IPS DF 19.7 (cell line): ENCODE measurements around the gene MAN1B1.

Experiments
- DNase-seq: peaks from one replicate; pipeline ENCODE4 v3.0.0-alpha.2; 2013; ENCODE audit warnings: low read depth, low spot score

The MAN1B1 gene

DNA sequence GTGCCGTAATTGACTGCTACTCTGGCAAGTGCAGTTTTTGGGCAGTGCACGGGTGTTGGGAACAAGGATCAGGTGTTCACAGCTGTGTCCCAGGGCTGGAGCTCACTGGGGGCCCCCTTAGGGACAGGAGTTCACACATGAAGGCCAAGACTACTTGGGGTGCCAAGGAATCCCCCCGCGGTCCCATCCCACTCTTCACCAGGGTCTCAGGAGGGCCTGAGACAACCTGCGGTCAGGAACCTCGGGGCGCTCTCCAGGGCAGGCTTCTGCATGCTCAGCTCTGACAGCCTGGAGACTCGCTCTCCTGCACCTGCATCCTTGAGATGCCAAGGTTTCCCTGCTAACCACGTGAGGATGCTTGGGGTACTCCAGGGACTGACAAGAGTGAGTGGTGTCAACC, 2.3 kb upstream of the MAN1B1 start:
- DNase-seq, result no peak

DNA sequence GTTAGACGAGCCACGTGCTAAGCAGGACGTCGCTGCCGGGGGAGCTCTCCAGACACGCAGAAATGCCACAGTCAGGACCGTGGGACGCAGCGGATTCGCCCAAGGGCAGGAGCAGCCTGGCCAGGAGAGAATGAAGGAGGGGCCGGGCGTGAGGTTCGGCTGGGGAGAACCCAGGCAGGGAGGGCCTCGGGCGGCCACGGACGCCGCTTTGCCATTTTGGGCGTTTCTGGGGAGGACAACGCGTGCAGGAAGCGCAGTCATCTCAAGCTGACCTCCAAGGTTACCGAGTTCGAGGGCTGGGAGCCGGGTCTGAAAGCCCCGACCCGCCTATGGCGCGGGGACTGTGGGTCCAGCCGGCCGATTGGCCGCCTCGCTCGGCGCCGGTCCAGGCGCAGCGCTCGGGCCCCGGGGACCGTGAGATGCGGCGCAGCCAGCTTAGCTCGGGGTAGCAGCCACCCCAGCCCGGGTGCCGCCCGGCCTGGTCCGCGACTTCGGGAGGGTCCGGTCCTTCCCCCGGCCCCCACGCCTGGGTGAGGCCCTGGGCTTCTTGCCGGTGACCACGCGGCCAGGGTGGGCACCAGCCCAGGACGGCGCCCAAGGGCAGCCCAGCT, 760 bp upstream of the MAN1B1 start:
- no peak for DNase-seq

DNA sequence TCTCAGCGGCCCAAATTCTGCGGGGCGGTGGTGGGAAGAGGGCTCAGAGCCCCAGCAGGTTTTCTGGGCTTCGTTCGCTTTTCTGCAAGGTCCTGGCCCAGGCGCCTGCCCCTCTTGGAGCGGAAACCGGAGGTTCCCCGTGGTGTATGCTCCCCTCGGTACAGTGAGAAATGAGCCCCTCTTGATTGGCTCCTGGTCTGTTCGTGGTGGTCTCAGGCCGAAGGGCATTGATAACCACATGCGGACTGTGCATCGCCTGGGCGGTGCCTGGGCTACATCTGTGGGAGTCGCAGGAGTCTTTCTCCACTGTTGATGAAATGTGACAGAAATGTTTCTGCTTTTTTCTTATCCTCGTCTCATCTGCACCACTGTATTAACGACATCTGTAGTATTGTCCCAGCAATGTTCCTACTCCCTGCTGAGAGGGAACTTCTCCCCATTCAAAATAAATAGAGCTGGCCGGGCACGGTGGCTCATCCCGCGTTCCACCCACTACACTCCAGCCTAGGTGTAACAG, 682 bp downstream of the MAN1B1 start:
- DNase-seq, result no peak

DNA sequence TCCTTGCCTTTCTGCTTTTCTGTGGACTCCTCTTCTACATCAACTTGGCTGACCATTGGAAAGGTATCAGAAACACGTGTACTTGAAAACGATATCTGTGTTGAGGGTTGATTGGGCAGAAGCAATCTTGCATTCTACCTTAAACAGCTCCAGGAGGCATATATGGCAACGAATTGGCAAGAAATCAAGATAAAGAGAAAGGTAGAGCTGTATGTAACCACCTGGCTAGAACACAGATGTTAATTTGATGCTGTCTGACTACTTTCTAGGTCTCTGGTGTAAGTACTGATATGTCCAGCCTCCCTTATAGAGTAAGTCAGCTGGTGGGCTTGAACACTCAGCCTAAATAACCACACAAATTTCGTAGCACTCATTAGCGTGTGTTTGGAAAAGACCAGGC, 1.3 kb downstream of the MAN1B1 start:
- DNase-seq, result no peak

DNA sequence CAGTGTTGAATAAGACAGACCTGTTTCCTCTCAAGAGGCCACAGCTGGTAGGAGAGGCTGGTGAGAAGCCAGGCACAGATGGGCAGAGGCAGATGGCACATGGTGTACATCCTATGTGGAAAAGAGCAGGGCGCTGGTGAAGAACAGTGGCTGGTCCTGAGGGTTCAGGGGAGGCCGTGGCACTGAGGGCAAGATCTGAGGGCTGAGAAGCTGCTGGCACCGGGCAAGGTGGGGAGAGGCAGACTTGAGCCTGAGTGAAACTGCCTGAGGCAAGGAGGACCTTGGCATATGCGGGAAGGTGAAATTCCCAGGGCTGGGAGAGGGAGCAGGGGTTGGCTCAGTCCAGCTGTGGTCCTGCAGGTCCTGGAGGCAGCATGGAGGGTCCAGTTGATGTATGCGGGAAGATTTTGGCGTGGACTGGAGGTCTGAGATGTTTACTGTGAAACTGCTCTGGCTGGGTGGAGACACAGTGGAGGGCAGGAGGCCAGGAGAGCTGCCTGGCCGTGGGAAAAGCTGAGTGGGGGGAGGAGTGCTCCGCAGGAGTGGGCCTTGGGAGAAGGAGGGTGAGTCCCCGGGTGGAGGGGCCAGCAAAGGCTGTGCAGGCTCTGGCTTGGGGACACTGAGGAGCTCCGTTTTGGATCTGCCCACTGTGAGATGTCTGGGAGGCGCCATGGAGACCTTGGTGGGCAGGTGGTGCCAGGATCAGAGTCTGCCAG, 2.6 kb downstream of the MAN1B1 start:
- DNase-seq, result no peak

DNA sequence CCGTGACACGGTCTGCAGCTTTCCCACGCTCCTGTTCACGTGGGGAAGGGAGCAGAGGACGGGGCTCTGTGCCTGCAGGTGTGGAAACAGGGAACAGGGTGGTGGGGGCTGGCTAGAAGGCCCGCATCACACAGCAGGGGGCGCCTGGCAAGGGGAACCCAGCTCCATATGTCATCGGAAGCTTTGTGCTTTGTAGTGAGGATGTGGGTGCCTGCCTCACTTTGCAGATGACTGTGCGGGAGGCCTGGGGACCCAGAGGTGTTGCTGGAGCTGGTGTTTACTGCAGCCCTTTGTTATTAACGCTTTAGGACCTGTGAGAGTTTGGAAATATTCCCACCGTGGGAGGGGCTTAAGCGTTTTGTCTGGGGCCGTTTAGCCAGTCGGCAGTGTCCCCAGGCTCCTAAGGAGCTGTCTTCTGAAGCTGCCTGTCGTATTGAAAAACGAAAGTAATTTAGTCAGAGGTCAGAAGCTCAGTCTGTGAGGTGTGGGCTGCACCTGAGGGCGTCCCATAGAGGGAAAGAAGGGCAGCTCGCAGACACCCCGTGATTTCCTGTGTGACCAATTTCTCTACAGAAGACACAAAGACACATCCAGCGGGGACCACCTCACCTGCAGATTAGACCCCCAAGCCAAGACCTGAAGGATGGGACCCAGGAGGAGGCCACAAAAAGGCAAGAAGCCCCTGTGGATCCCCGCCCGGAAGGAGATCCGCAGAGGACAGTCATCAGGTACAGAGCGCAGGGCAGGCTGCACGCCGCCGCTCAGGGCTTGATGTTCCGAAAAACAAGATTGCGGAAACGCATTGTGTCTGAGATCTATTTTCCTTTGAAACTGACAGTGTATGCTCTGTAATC, 9.1 kb downstream of the MAN1B1 start:
- no peak for DNase-seq

DNA sequence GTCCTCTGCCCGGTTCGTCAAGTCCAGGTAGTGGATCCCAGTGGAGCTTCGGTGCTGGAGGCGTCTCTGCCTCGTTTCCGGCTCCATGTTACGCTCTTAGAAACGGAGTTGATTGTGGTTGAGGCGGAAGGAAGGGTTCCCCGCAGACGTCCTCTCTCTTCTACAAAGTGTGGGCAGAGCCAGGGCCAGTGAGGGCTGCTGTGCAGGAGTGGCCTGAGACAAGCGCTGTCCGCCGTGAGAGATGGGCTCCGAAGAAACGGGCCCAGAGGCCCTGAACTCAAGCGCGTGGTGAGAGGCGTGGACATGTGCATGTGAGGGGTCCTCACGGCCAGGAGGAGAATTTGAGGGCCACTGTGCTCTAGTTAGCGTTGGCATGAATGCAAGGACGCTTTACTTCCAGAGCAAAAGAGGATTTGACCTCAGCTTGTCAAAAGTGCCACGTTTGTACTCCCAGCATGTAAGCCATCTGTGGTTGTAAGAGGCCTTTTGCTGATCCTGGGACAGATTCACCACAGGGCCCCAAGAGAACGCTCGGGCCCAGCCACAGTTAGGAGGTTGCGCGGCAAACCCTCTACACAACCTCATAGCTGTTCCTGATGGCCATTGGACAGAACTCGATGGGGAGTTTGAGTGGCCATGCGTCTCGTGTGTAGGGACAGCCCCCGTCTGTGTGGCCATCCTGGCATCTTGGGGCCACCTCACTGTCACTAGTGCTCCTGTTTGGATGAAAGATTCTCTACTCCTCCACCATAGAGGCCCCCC, 10.2 kb downstream of the MAN1B1 start:
- DNase-seq, result no peak

DNA sequence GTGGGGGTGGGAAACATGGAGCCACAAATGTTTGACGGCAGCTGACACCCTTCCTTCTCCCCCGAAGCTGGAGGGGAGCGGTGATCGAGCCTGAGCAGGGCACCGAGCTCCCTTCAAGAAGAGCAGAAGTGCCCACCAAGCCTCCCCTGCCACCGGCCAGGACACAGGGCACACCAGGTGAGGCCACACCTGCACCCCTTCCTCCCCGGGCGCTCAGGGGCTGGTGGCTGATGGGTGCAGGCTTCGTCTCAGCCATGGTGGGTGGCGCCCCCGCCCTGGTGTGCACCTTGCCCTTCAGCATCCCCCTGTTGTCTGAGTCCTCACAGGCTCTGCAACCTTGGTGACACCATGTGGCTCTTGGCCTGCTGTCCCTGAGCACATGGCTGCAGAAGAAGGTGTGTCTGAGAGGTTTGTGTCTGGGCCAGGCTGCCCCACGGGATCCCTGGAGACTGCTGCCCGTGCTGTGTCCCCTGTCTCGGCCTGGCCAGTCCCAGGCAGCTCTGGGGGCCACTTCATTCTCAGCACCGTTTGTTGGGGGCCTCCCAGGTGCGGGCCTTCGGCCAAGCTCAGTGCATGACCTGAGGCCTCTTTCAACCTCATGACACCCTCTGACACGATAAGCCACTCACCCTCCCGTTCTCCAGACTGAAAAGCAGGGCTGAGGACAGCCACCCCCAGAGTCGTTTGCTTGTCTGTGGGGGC, 11.1 kb downstream of the MAN1B1 start:
- no peak for DNase-seq

DNA sequence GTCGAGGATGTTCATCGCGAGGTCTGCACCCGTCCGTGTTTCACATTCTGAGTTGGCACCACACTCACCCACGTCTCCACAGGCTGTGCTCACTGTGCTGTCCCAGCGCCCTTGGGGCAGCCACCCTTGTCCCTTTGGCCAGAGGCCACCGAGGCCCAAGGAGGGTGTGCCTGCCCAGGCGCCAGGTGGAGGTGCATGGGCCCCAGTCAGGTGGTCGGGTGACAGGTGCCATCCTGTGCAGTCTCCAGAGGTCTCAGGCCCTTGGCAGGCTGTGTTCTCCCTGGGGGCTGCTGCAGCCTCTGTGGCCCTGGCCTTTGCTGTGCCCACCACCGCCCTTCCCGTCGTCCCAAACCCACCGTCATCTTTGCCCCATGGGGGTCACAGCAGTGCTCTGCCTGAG, 12.4 kb downstream of the MAN1B1 start:
- DNase-seq, result no peak

DNA sequence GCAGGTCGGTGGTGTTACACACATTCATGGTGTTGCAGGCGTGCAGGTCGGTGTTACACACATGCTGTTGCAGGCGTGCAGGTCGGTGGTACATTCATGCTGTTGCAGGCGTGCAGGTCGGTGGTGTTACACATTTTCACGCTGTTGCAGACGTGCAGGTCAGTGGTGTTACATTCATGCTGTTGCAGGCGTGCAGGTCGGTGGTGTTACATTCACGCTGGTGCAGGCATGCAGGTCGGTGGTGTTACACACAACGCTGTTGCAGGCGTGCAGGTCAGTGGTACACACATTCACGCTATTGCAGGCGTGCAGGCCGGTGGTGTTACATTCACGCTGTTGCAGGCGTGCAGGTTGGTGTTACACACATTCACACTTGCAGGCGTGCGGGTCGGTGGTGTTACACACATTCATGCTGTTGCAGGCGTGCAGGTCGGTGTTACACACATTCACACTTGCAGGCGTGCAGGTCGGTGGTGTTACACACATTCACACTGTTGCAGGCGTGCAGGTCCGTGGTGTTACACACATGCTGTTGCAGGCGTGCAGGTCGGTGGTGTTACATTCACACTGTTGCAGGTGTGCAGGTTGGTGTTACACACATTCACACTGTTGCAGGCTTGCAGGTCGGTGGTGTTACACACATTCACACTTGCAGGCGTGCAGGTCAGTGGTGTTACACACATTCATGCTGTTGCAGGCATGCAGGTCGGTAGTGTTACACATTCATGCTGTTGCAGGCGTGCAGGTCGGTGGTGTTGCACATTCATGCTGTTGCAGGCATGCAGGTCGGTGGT, 16.6 kb downstream of the MAN1B1 start:
- DNase-seq, result no peak

DNA sequence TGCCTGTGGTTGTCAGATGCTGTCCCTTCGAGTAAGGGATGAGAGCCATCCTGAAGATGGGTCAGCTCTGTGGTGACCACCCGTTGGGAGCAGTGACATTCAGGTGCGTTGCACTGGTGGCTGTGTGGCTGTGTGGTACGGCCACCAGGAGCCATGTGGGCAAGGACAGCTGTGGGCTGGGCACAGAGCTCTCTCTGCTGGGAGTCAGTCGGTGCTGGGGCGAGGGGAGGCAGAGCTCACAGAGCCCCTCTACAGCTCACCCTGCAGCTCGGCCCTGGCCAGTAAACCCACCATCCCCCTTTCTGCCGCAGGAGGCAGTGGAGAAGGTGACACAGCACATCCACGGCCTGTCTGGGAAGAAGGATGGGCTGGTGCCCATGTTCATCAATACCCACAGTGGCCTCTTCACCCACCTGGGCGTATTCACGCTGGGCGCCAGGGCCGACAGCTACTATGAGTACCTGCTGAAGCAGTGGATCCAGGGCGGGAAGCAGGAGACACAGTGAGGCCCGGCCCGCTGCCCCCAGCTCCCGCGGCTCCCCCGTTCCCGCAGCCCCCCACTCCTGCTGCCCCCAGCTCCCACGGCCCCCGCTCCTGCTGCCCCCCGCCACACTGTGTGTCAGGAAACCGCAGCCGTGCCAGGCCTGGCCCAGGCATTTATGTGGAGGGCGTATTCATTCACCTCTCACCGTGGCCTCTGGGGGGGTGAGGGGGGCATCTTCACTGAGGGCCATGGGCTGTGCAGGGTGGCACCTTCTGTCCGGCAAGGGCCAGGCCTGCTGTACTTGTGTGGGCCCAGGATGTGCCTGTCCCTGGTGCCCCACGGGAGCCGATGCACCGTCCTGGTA, 19.3 kb downstream of the MAN1B1 start:
- no peak for DNase-seq

DNA sequence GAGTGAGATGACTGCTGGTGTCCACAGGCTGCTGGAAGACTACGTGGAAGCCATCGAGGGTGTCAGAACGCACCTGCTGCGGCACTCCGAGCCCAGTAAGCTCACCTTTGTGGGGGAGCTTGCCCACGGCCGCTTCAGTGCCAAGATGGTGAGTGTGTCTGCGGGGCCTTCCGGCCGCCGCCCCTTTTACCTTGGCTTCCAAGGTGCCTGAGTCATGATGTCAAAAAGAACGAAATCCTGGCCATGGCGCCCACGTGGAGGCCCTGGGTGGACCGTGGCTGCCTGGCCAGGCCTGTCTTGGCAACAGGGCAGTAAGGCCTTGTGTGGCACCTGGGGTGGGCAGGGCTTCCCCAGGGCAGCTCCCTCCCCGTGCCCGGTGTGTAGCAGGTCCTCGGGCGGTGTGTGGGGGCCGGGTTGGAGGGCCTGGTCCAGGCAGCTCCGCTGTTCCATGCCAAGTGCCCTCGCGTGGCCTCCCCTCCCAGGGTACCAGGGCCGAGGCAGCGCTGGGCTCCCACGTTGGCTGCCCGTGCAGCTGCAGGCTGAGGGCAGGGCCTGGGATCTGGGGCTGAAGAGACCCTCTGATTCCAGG, 20.0 kb downstream of the MAN1B1 start:
- no peak for DNase-seq

DNA sequence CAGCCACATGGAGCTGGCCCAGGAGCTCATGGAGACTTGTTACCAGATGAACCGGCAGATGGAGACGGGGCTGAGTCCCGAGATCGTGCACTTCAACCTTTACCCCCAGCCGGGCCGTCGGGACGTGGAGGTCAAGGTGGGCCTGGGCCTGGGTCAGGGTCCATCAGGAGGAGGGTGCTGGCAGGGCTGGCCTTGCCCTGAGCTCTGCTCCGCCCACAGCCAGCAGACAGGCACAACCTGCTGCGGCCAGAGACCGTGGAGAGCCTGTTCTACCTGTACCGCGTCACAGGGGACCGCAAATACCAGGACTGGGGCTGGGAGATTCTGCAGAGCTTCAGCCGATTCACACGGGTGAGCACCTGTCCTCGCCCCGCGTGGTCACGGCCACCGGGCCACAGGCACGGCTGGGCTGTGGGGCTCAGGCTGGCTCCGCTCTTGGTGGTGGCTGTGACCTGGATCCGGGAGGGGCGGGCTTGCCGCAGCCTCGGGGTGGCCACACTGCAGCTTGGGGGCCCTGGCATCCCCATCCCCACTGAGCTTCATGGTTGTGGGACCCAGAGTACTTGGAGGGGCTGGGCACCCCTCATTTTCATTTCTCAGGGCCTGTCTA, 20.6 kb downstream of the MAN1B1 start:
- DNase-seq, result no peak

DNA sequence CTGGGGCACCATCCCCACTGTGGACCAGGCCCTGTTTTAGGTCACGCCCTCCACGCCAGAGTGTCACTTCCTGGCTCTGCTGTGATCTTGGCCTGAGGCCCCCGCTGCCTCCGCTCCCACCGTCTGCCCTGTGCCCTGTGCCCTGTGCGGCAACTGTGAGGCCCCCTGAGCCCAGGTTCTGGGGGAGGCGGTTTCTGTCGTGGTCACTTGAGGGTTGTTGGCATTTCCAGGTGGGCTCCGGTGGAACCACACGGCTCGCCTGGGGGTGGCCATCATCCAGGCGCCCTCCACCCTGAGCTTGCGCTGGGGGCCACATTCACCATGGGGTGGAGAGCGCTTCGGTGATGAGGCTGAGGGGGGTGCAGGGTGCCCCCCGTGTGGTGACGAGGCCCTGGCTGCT, 21.2 kb downstream of the MAN1B1 start:
- no peak for DNase-seq

DNA sequence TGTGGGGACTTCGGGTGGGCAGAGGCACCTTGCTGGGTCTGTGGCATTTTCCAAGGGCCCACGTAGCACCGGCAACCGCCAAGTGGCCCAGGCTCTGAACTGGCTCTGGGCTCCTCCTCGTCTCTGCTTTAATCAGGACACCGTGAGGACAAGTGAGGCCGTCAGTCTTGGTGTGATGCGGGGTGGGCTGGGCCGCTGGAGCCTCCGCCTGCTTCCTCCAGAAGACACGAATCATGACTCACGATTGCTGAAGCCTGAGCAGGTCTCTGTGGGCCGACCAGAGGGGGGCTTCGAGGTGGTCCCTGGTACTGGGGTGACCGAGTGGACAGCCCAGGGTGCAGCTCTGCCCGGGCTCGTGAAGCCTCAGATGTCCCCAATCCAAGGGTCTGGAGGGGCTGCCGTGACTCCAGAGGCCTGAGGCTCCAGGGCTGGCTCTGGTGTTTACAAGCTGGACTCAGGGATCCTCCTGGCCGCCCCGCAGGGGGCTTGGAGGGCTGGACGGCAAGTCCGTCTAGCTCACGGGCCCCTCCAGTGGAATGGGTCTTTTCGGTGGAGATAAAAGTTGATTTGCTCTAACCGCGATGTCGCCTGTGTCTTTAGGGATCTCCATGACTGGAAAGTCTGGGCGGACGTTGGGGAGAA, 21.9 kb downstream of the MAN1B1 start:
- no peak for DNase-seq

DNA sequence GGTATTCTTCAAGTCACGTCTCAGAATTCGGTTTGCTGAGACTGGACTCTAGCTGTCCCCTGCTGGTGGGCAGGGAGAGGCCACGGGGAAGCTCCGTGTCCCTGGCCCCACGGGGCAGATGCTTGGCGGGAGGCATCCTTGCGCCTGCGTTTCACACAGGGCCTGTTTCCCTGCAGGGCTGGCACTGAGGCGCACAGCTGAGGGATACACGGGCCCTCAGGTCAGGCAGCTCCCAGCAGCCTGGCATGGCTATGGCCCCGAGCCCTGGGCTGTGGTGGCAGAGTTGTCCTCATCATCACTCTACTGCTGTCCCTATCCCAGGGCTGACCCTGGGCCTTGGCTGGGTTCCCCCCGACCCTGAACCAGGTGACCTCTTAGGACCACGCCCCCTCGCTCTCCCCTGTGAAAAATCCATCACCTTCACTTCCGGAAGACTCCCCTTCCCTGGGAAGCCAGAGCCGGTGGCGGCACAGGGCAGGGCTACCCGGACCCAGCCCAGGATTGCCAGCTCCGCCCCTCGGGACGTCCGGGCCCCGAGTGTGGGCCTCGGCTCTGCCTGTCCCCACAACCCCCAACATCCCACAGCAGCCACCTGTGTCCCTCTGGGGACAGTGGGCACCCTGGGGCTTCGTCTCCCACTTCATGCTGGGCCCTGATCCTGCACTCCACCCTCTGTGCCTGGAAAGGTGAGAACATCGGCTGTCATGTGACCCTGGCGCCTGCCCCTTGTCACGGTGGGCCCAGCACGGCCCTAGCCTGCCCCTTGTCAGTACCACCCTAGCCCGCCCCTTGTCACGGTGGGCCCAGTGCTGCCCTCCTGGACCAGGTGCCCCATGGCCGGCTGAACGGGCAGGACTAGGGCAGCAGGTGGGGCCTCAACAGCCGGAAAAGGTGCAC, 22.7 kb downstream of the MAN1B1 start:
- DNase-seq, result no peak
